Common myeloid progenitor, CD34-positive (primary cell): ENCODE measurements around the gene SYNJ2.

Experiments used
- CTCF ChIA-PET: fragments of 350-600 bp; sonication (Branson Sonifier 250); formaldehyde crosslinking; loops from one replicate; lab custom pipeline; 2021; ENCODE audit warnings: antibody characterized with exemption; lab: Charles Lee
- POLR2A ChIA-PET: fragments of 350-600 bp; sonication (Branson Sonifier 250); formaldehyde crosslinking; loops from one replicate; lab custom pipeline; 2021; ENCODE audit warnings: antibody characterized with exemption; lab: Charles Lee
- DNase-seq, 3 donors: peaks; one replicate each; pipeline versions ENCODE4 v3.0.0 to v3.0.0-alpha.2; 2013
- H3K27ac ChIP-seq, 2 experiments: 1 replicate in 1 of 2; 2 replicates in 1 of 2; pipeline ENCODE4 v1.7.0; 2013; ENCODE audit warnings: inconsistent platforms in 2 of 2, low read length in 2 of 2, mild to moderate bottlenecking in 2 of 2, low read depth in 1 of 2, moderate library complexity in 1 of 2; ENCODE audit not compliant: severe bottlenecking in 2 of 2, insufficient read depth in 1 of 2, poor library complexity in 1 of 2
- H3K27me3 ChIP-seq, 5 experiments: replicated peaks in 2 of 5; 1 replicate in 3 of 5; 2 replicates in 2 of 5; pipeline versions ENCODE4 v1.6.1 to v1.7.0; 2013; ENCODE audit warnings: low read length in 4 of 5, mild to moderate bottlenecking in 2 of 5, moderate library complexity in 2 of 5, inconsistent platforms in 1 of 5; ENCODE audit not compliant: insufficient read depth in 5 of 5, control insufficient read depth in 4 of 5
- H3K36me3 ChIP-seq, 4 experiments: 1 replicate in 2 of 4; 2 replicates in 2 of 4; pipeline versions ENCODE4 v1.6.1 to v1.7.0; 2013; ENCODE audit warnings: low read length in 3 of 4, control low read depth in 1 of 4, mild to moderate bottlenecking in 1 of 4; ENCODE audit not compliant: control insufficient read depth in 4 of 4, insufficient read depth in 4 of 4
- H3K4me1 ChIP-seq, 4 experiments: 1 replicate in 3 of 4; 2 replicates in 1 of 4; pipeline versions ENCODE4 v1.6.1 to v1.7.1; 2013; ENCODE audit warnings: low read length in 3 of 4, mild to moderate bottlenecking in 3 of 4, control low read depth in 1 of 4, inconsistent platforms in 1 of 4, moderate library complexity in 1 of 4; ENCODE audit not compliant: control insufficient read depth in 4 of 4, insufficient read depth in 4 of 4; ENCODE audit errors: control extremely low read depth in 1 of 4
- H3K4me3 ChIP-seq, 7 experiments: 1 replicate in 4 of 7; 2 replicates in 3 of 7; pipeline versions ENCODE4 v1.5.1 to v1.7.0; 2013; ENCODE audit warnings: mild to moderate bottlenecking in 7 of 7, low read length in 6 of 7, moderate library complexity in 6 of 7, inconsistent platforms in 2 of 7, low read depth in 2 of 7, control low read depth in 1 of 7; ENCODE audit not compliant: insufficient read depth in 4 of 7, control insufficient read depth in 1 of 7; ENCODE audit errors: extremely low read depth in 1 of 7
- H3K9me3 ChIP-seq, 5 experiments: 1 replicate in 4 of 5; 2 replicates in 1 of 5; pipeline versions ENCODE4 v1.6.1 to v1.7.1; 2013; ENCODE audit warnings: low read length in 4 of 5, mild to moderate bottlenecking in 2 of 5, inconsistent platforms in 1 of 5, low read depth in 1 of 5, moderate library complexity in 1 of 5; ENCODE audit not compliant: control insufficient read depth in 4 of 5, insufficient read depth in 2 of 5; ENCODE audit errors: control extremely low read depth in 1 of 5
- WGBS: methylation state at CpG from one replicate; pipeline ENCODE4 v1.1.5; 2013; ENCODE audit not compliant: insufficient coverage; 5-methylcytosine and 5-hydroxymethylcytosine counted together

The SYNJ2 gene

GRCh38 chr6:158033077-158033750 lies 51.6 kb downstream of the SYNJ2 start:
- CTCF ChIA-PET: interaction anchor here (0.9 to 9.1 kb wide), 3 partner anchors 12 to 38 kb away, joined by 3 to 105 read pairs (median 3); no protein-coding TSS in a partner anchor
- H3K4me3 ChIP-seq: no peak overlapping the region
- DNase-seq: no peak
- no peak overlapping the region for H3K27ac ChIP-seq
- peaks cover 0 to 23% (median 18%) of the 10 kb centered on the region in 4 experiments for H3K4me1 ChIP-seq
- no peaks in the 10 kb centered on the region for H3K9me3 ChIP-seq
- peaks cover 0 to 18% (median 11%) of the 10 kb centered on the region in 4 experiments for H3K36me3 ChIP-seq
- POLR2A ChIA-PET: no interaction called here
- WGBS: 97% methylated on average over 28 of the region's 30 CpGs
- no peaks in the 10 kb centered on the region for H3K27me3 ChIP-seq

GRCh38 chr6:158033751-158034702 lies 52.4 kb downstream of the SYNJ2 start:
- WGBS: 98% methylated on average over 12 of the region's 14 CpGs
- H3K27me3 ChIP-seq: no peaks in the 10 kb centered on the region
- peaks cover 0 to 18% (median 13%) of the 10 kb centered on the region in 4 experiments for H3K36me3 ChIP-seq
- H3K27ac ChIP-seq: no peak overlapping the region
- ChIA-PET POLR2A (no interaction called here), CTCF (interaction anchor here (0.9 to 9.1 kb wide), 5 partner anchors 8 to 37 kb away, joined by 3 to 105 read pairs (median 3); no protein-coding TSS in a partner anchor)
- H3K4me1 ChIP-seq: peaks cover 0 to 27% (median 23%) of the 10 kb centered on the region in 4 experiments
- DNase-seq: no peak
- no peak overlapping the region for H3K4me3 ChIP-seq
- H3K9me3 ChIP-seq: no peaks in the 10 kb centered on the region

- H3K4me3 ChIP-seq: no peak overlapping the region
- peaks cover 0 to 17% (median 12%) of the 10 kb centered on the region in 4 experiments for H3K36me3 ChIP-seq
- no peaks in the 10 kb centered on the region for H3K9me3 ChIP-seq
- WGBS: 89% methylated on average over 2 of the region's 3 CpGs
- DNase-seq: no peak
- no peaks in the 10 kb centered on the region for H3K27me3 ChIP-seq
- POLR2A ChIA-PET: interaction anchor here (1.3 kb wide), 1 partner anchor 10 kb away, joined by 4 read pairs; no protein-coding TSS in a partner anchor
- H3K4me1 ChIP-seq: peaks cover 2 to 45% (median 41%) of the 10 kb centered on the region in 4 experiments
- CTCF ChIA-PET: interaction anchor here (1.4 to 10.4 kb wide), 3 partner anchors 10 to 35 kb away, joined by 3 to 77 read pairs (median 8); no protein-coding TSS in a partner anchor
- H3K27ac ChIP-seq: no peak overlapping the region
Observed at GRCh38 chr6:158036261-158036660, 54.6 kb downstream of the SYNJ2 start.

GRCh38 chr6:158037021-158037420 lies 55.4 kb downstream of the SYNJ2 start:
- no peak for DNase-seq
- H3K9me3 ChIP-seq: no peaks in the 10 kb centered on the region
- CTCF ChIA-PET: interaction anchor here (2.7 to 10.4 kb wide), 2 partner anchors 11 to 34 kb away, joined by 8 to 77 read pairs; no protein-coding TSS in a partner anchor
- 96% methylated on average over 11 of the region's 12 CpGs for WGBS
- H3K27me3 ChIP-seq: no peaks in the 10 kb centered on the region
- peaks cover 2 to 44% (median 38%) of the 10 kb centered on the region in 4 experiments for H3K4me1 ChIP-seq
- no peak overlapping the region for H3K27ac ChIP-seq
- no peak overlapping the region for H3K4me3 ChIP-seq
- peaks cover 0 to 17% (median 13%) of the 10 kb centered on the region in 4 experiments for H3K36me3 ChIP-seq
- POLR2A ChIA-PET: interaction anchor here (1.3 kb wide), 1 partner anchor 11 kb away, joined by 4 read pairs; no protein-coding TSS in a partner anchor

- Histone ChIP-seq H3K4me1 (peaks cover 2 to 39% (median 34%) of the 10 kb centered on the region in 4 experiments), H3K27me3 (no peaks in the 10 kb centered on the region), H3K4me3 (no peak overlapping the region), H3K9me3 (no peaks in the 10 kb centered on the region), H3K27ac (no peak overlapping the region), H3K36me3 (peaks cover 0 to 17% (median 11%) of the 10 kb centered on the region in 4 experiments)
- WGBS: 95% methylated on average over 10 of the region's 10 CpGs
- DNase-seq: no peak
- CTCF ChIA-PET: interaction anchor here (1.1 to 10.4 kb wide), 4 partner anchors 12 to 55 kb away, joined by 3 to 77 read pairs (median 5); no protein-coding TSS in a partner anchor
- POLR2A ChIA-PET: no interaction called here
Observed at GRCh38 chr6:158037771-158038170, 56.1 kb downstream of the SYNJ2 start.

GRCh38 chr6:158038291-158039177 lies 56.9 kb downstream of the SYNJ2 start:
- no peak for DNase-seq
- Histone ChIP-seq H3K4me1 (peaks cover 2 to 39% (median 34%) of the 10 kb centered on the region in 4 experiments), H3K27me3 (no peaks in the 10 kb centered on the region), H3K27ac (no peak overlapping the region), H3K9me3 (no peaks in the 10 kb centered on the region), H3K36me3 (peaks cover 0 to 18% (median 11%) of the 10 kb centered on the region in 4 experiments), H3K4me3 (no peak overlapping the region)
- ChIA-PET CTCF (interaction anchor here (0.9 to 10.4 kb wide), 6 partner anchors 11 to 113 kb away, joined by 3 to 77 read pairs (median 4); no protein-coding TSS in a partner anchor), POLR2A (interaction anchor here (0.6 to 1.0 kb wide), 2 partner anchors 10 to 34 kb away, joined by 3 read pairs; no protein-coding TSS in a partner anchor)
- 96% methylated on average over 18 of the region's 21 CpGs for WGBS
